Epithelial cell of prostate (primary cell): ENCODE results near the gene ZNF534.
"Not testable (repeated sequence)": the region's sequence is repeated elsewhere in the genome, so short reads cannot be mapped to it uniquely, and the experiment has no call there.

Experiments
- DNase-seq: peaks from one replicate; pipeline ENCODE4 v3.0.0-alpha.2; 2011; ENCODE audit warnings: low read depth, low spot score
- H3K27ac ChIP-seq: fragments of 450-650 bp; 2 replicates; pipeline ENCODE4 v1.5.1; 2017; ENCODE audit warnings: mild to moderate bottlenecking

ZNF534 gene

GRCh38 chr19:52492994-52493470 is 64.1 kb downstream of the ZNF534 start:
- no peak for DNase-seq
- H3K27ac ChIP-seq = no peak overlapping the region

- DNase-seq = no peak
- H3K27ac ChIP-seq = no peak overlapping the region
Observed at GRCh38 chr19:52494518-52494917, 65.6 kb downstream of the ZNF534 start.

GRCh38 chr19:52498571-52498970 is 69.6 kb downstream of the ZNF534 start:
- DNase-seq = no peak
- no peak overlapping the region for H3K27ac ChIP-seq

GRCh38 chr19:52500474-52500873 is 71.5 kb downstream of the ZNF534 start:
- H3K27ac ChIP-seq, DNase-seq: not testable (repeated sequence)

- DNase-seq, H3K27ac ChIP-seq: not testable (repeated sequence)
Observed at GRCh38 chr19:52500991-52501390, 72.0 kb downstream of the ZNF534 start.
